Fibroblast of skin of scalp (primary cell): ENCODE results near the gene THOP1.

Experiments used
- DNase-seq: peaks from one replicate; pipeline ENCODE4 v3.0.0-alpha.2; 2013

Gene THOP1

DNA sequence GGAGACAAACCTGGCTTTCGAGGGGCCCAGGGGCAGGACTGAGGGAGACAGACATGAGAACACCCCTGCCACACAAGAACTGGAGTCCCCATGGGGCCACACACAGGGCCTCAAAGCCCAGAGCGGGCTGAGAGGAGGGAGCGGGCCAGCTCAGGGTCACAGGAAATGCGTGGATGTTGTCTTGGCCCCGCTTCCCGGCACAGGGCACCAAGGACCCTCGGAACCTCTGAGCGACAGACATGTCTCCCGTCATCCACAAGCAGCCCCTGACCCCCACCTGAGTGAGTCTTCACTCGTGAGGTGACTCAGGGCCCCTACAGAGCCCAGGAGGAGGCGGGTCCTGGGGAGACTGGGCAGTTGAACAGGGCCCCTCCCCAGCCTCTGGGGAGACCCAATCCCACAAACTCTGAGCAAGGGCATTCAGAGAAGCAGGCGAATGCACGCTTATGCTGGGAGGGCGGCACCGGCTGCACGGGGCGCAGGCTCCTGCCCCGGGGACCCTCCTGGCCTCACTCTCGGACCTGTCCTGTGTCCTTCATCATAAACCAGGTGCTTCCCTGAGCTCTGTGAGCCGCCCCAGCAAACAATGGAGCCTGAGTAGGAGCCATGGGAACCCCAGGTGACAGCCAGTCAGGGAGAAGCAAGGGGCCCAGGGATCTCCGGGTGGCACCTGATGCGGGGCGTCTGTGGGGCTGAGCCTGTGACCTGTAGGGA, 22.4 kb upstream of the THOP1 start:
- no peak for DNase-seq

- no peak for DNase-seq
Observed at GRCh38 chr19:2763687-2764086, 21.6 kb upstream of the THOP1 start.

GRCh38 chr19:2764945-2765344, 20.4 kb upstream of the THOP1 start:
- DNase-seq, result no peak

DNA sequence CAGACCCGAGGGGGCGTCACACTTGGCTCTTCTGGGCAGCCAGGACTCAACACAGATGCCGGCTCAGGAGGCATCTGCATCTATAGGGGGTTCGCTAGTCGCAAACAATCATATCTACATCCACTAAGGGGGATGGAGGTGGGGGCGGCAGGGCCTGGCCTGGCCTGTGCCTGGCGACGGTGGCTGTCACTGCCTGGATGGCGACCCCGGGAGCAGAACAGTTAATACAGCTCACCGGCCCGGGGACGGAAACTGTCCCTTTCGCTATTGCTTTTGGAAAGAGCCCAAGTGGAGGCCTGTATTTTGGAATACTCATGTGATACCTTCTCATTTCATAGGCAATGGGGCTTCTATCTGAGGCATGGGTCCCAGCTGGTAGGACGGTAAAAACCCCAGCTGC, 19.9 kb upstream of the THOP1 start:
- no peak for DNase-seq

DNA sequence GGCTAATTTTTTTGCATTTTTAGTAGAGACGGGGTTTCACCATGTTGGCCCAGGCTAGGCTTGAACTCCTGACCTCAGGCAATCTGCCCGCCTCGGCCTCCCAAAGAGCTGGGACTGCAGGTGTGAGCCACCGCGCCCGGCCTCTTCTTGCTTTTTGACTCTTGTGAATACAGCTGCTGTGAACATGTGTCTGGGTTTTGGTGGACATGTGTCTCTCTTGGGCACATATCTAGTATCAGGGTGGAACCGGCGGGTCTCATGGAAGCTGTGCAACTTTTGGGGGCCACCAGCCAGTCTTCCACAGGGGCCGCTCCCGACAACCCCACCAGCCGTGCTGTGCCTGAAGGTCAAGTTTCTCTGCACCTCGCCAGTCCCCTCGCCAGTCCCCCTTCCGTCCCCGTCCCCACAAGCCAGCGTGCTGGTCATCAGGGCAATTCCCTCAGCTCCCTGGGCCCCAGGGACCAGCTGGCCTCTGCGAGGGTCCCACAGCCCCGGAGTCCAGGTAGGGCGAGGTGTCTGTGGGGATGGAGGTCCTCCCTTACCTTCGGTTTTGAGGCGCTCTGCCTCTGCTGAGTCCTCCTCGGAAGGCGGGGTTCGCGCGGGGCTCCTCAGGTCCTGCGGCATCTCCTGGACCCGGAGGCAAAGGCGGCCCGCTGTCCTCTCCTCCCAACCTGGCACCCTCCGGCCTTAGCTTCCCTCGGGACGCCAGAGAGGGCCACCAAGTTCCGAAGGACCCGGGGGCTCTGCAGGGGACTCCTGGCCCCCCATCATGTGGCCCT, 18.5 kb upstream of the THOP1 start:
- no peak for DNase-seq

DNA sequence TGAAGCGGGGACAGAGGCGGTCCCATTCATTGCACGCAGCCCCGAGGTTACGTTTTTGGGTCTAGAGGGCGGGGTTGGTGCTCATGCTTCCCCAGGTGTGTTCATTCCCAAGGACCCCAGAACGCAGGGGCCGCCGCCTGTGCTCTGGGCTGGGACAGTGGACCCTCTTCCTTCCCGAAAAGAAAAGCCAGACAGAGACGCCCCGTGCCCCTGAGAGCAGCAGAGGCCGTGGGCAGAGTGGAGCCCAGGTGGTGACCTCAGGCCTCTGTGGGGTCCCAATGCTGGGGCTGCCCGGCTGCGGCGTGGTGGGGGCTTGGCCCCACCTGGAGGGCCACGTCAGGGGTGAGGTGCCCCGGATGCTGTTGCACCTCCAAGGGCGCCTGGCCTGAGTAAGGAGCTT, 17.6 kb upstream of the THOP1 start:
- no peak for DNase-seq

- DNase-seq, result no peak
Observed at GRCh38 chr19:2768365-2769132, 16.8 kb upstream of the THOP1 start.

DNA sequence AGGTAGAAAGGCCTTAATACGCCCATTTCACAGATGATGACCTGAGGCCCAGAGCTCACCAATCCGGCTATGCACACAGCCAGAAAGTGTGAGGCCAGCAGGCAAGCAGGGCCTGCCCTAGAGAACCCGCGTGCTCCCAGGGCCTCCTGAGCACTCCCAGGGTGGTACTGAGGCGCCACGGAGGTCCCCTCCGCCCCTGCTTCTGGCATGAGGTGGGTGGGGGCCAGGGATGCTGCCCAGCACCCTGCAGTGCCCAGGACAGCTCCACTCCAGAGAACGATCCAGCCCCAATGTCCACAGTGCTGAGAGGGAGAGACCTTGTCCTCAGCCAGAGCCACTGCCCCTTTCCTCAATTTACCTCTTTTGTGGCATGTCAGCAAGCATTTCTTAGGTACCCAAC, 16.1 kb upstream of the THOP1 start:
- no peak for DNase-seq

GRCh38 chr19:2770055-2771013, 15.0 kb upstream of the THOP1 start:
- no peak for DNase-seq

- no peak for DNase-seq
Observed at GRCh38 chr19:2771786-2772674, 13.3 kb upstream of the THOP1 start.

GRCh38 chr19:2774083-2774679, 11.1 kb upstream of the THOP1 start:
- no peak for DNase-seq

GRCh38 chr19:2774953-2775555, 10.2 kb upstream of the THOP1 start:
- DNase-seq, result no peak

- no peak for DNase-seq
Observed at GRCh38 chr19:2775556-2776430, 9.5 kb upstream of the THOP1 start.

DNA sequence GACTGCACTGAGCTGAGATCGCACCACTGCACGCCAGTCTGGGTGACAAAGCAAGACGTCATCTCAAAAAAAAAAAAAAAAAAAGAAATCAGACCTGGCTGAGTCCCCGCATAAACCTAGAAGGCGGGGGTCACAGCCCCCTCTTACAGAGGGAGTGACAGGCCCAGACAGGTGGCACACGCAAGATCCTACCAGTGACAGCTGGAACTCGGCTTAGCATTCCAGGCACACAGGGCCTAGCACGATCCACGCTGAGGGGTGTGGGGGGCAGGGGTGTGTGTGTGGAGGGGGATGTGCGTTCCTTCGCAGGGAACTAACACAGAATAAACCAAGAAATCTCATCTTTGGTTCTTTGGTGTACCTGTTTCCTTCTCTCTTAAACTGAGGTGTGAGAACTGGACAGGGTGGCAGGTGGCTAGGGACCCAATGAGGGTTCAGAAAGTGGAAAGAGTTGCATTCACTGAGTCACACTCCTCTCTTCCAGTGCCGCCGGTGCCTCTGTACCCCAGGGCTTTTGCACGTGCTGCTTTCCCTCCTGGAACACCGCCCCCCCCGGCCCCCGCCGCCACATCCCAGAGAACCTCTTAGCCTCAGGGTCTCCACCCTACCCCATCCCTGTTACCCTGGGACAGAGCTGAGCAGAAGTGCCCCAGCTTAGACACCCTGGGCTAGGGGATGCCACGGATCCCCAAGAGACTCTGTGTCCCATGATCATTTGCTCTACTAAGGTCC, 7.2 kb upstream of the THOP1 start:
- DNase-seq, result no peak

GRCh38 chr19:2779121-2779740, 6.1 kb upstream of the THOP1 start:
- no peak for DNase-seq

DNA sequence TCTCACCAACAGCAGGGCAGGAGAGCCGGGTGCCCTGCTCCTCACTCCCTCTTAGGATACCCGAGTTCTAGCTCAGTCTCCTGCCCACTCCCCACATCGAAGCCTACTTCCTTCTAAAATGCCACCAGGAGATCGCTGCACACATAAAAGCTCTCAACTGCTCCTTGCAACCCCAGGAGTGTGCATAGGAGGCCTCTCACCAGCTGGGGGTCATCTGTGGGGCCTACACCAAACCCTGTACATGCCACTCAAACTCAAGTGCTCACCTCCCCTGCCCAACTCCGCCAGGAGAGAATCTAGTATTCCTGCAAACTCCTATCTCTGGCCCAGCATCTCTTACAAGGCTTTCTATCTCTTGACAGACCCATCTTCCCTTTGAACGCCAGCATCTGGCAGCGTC, 5.0 kb upstream of the THOP1 start:
- DNase-seq, result no peak

DNA sequence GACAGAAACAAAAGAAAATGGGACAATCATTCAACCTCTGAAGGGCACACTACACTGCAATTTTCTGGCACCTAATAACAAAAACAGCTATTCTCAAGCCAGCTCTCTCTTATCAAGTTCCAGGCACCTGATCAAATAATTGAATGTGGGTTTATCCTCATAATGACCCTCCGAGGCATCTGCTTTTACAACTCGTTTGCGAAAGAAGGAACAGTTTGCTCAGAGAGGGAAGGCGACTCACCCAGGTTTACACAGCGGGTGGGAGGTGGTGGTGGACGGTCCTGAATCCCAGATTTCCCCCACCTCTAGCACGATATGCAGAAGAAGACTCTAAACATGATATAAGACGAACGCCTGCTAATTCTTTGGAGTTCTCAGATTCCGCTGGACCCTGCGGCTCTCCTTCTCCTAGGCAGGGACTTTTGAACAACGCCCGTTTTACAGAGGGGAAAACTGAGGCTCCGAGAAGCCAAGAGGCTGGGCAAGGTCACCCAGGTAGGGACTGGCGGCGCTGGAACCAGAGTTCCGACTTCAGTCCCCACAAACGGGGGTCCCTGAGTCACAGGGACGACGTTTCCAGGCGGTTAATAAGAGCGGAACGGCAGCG, 2.9 kb upstream of the THOP1 start:
- no peak for DNase-seq
